Measurements from ENCODE around the gene LPIN3.

The LPIN3 gene

GRCh38 chr20:41340327-41341055, at the start of gene LPIN3:
TSS of gene LPIN3 (plus strand) at chr20:41340821. CDS start at chr20:41345804, 4,983 bp downstream.
- no peaks in the 10 kb centered on the region for H3K9me3 ChIP-seq (ENCODE audit: low read length)
- peak within 1 kb of the TSS; percentile 46 to 50 for H3K4me3 ChIP-seq (ENCODE audit: low read depth in 1 of 2, low read length in 2 of 2)
- no peaks in the 10 kb centered on the region for H3K27me3 ChIP-seq (ENCODE audit: control insufficient read depth in 1 of 2, insufficient read depth in 2 of 2, low read length in 2 of 2)
- H3K9ac ChIP-seq (ENCODE audit: low read length) = no peak within 1 kb of the TSS
- peaks cover 11% of the 10 kb centered on the region for H3K4me1 ChIP-seq (ENCODE audit: insufficient read depth, low read length)
- H3K27ac ChIP-seq (ENCODE audit: low read depth, low read length) = peak within 1 kb of the TSS; percentile 70
- no peaks in the 10 kb centered on the region for H3K36me3 ChIP-seq (ENCODE audit: insufficient read depth, low read length)

GRCh38 chr20:41293269-41294037, 47.2 kb upstream of the LPIN3 start:
- H3K4me1 ChIP-seq (ENCODE audit: insufficient read depth, low read length) = peaks cover 19% of the 10 kb centered on the region
- H3K27me3 ChIP-seq (ENCODE audit: control insufficient read depth in 1 of 2, insufficient read depth in 2 of 2, low read length in 2 of 2) = no peaks in the 10 kb centered on the region
- no peak overlapping the region for H3K27ac ChIP-seq (ENCODE audit: low read depth, low read length)
- H3K9ac ChIP-seq (ENCODE audit: low read length) = no peak overlapping the region
- H3K4me3 ChIP-seq (ENCODE audit: low read depth in 1 of 2, low read length in 2 of 2) = no peak overlapping the region
- no peaks in the 10 kb centered on the region for H3K9me3 ChIP-seq (ENCODE audit: low read length)
- no peaks in the 10 kb centered on the region for H3K36me3 ChIP-seq (ENCODE audit: insufficient read depth, low read length)

GRCh38 chr20:41299899-41300298, 40.7 kb upstream of the LPIN3 start:
- no peaks in the 10 kb centered on the region for H3K27me3 ChIP-seq (ENCODE audit: control insufficient read depth in 1 of 2, insufficient read depth in 2 of 2, low read length in 2 of 2)
- no peaks in the 10 kb centered on the region for H3K36me3 ChIP-seq (ENCODE audit: insufficient read depth, low read length)
- H3K9me3 ChIP-seq (ENCODE audit: low read length) = no peaks in the 10 kb centered on the region
- H3K4me1 ChIP-seq (ENCODE audit: insufficient read depth, low read length) = peaks cover 4% of the 10 kb centered on the region
- H3K4me3 ChIP-seq (ENCODE audit: low read depth in 1 of 2, low read length in 2 of 2) = no peak overlapping the region
- no peak overlapping the region for H3K9ac ChIP-seq (ENCODE audit: low read length)
- no peak overlapping the region for H3K27ac ChIP-seq (ENCODE audit: low read depth, low read length)

GRCh38 chr20:41300383-41300782, 40.2 kb upstream of the LPIN3 start:
- no peaks in the 10 kb centered on the region for H3K36me3 ChIP-seq (ENCODE audit: insufficient read depth, low read length)
- H3K4me3 ChIP-seq (ENCODE audit: low read depth in 1 of 2, low read length in 2 of 2) = no peak overlapping the region
- no peak overlapping the region for H3K27ac ChIP-seq (ENCODE audit: low read depth, low read length)
- H3K4me1 ChIP-seq (ENCODE audit: insufficient read depth, low read length) = peaks cover 5% of the 10 kb centered on the region
- H3K9me3 ChIP-seq (ENCODE audit: low read length) = no peaks in the 10 kb centered on the region
- H3K9ac ChIP-seq (ENCODE audit: low read length) = no peak overlapping the region
- no peaks in the 10 kb centered on the region for H3K27me3 ChIP-seq (ENCODE audit: control insufficient read depth in 1 of 2, insufficient read depth in 2 of 2, low read length in 2 of 2)

GRCh38 chr20:41300886-41301285, 39.7 kb upstream of the LPIN3 start:
- Histone ChIP-seq H3K9me3 (ENCODE audit: low read length) (no peaks in the 10 kb centered on the region), H3K27ac (ENCODE audit: low read depth, low read length) (no peak overlapping the region), H3K9ac (ENCODE audit: low read length) (no peak overlapping the region), H3K4me1 (ENCODE audit: insufficient read depth, low read length) (peaks cover 5% of the 10 kb centered on the region), H3K36me3 (ENCODE audit: insufficient read depth, low read length) (no peaks in the 10 kb centered on the region), H3K4me3 (ENCODE audit: low read depth in 1 of 2, low read length in 2 of 2) (no peak overlapping the region), H3K27me3 (ENCODE audit: control insufficient read depth in 1 of 2, insufficient read depth in 2 of 2, low read length in 2 of 2) (no peaks in the 10 kb centered on the region)

- Histone ChIP-seq H3K4me3 (ENCODE audit: low read depth in 1 of 2, low read length in 2 of 2) (no peak overlapping the region), H3K27ac (ENCODE audit: low read depth, low read length) (no peak overlapping the region), H3K4me1 (ENCODE audit: insufficient read depth, low read length) (peaks cover 15% of the 10 kb centered on the region), H3K9me3 (ENCODE audit: low read length) (no peaks in the 10 kb centered on the region), H3K27me3 (ENCODE audit: control insufficient read depth in 1 of 2, insufficient read depth in 2 of 2, low read length in 2 of 2) (no peaks in the 10 kb centered on the region), H3K36me3 (ENCODE audit: insufficient read depth, low read length) (no peaks in the 10 kb centered on the region), H3K9ac (ENCODE audit: low read length) (no peak overlapping the region)
Observed at GRCh38 chr20:41304002-41304401, 36.6 kb upstream of the LPIN3 start.

- no peaks in the 10 kb centered on the region for H3K9me3 ChIP-seq (ENCODE audit: low read length)
- H3K4me3 ChIP-seq (ENCODE audit: low read depth in 1 of 2, low read length in 2 of 2) = no peak overlapping the region
- no peaks in the 10 kb centered on the region for H3K36me3 ChIP-seq (ENCODE audit: insufficient read depth, low read length)
- no peak overlapping the region for H3K27ac ChIP-seq (ENCODE audit: low read depth, low read length)
- peaks cover 21% of the 10 kb centered on the region for H3K4me1 ChIP-seq (ENCODE audit: insufficient read depth, low read length)
- H3K9ac ChIP-seq (ENCODE audit: low read length) = no peak overlapping the region
- no peaks in the 10 kb centered on the region for H3K27me3 ChIP-seq (ENCODE audit: control insufficient read depth in 1 of 2, insufficient read depth in 2 of 2, low read length in 2 of 2)
Observed at GRCh38 chr20:41304424-41305079, 36.1 kb upstream of the LPIN3 start.

- Histone ChIP-seq H3K27ac (ENCODE audit: low read depth, low read length) (no peak overlapping the region), H3K4me3 (ENCODE audit: low read depth in 1 of 2, low read length in 2 of 2) (no peak overlapping the region), H3K27me3 (ENCODE audit: control insufficient read depth in 1 of 2, insufficient read depth in 2 of 2, low read length in 2 of 2) (no peaks in the 10 kb centered on the region), H3K9ac (ENCODE audit: low read length) (no peak overlapping the region), H3K36me3 (ENCODE audit: insufficient read depth, low read length) (no peaks in the 10 kb centered on the region), H3K4me1 (ENCODE audit: insufficient read depth, low read length) (peaks cover 27% of the 10 kb centered on the region), H3K9me3 (ENCODE audit: low read length) (no peaks in the 10 kb centered on the region)
Observed at GRCh38 chr20:41306061-41306727, 34.4 kb upstream of the LPIN3 start.

GRCh38 chr20:41307021-41307420, 33.6 kb upstream of the LPIN3 start:
- Histone ChIP-seq H3K4me1 (ENCODE audit: insufficient read depth, low read length) (peaks cover 27% of the 10 kb centered on the region), H3K9ac (ENCODE audit: low read length) (no peak overlapping the region), H3K36me3 (ENCODE audit: insufficient read depth, low read length) (no peaks in the 10 kb centered on the region), H3K9me3 (ENCODE audit: low read length) (no peaks in the 10 kb centered on the region), H3K4me3 (ENCODE audit: low read depth in 1 of 2, low read length in 2 of 2) (no peak overlapping the region), H3K27me3 (ENCODE audit: control insufficient read depth in 1 of 2, insufficient read depth in 2 of 2, low read length in 2 of 2) (no peaks in the 10 kb centered on the region), H3K27ac (ENCODE audit: low read depth, low read length) (no peak overlapping the region)

GRCh38 chr20:41308290-41308711, 32.3 kb upstream of the LPIN3 start:
- Histone ChIP-seq H3K27ac (ENCODE audit: low read depth, low read length) (no peak overlapping the region), H3K36me3 (ENCODE audit: insufficient read depth, low read length) (no peaks in the 10 kb centered on the region), H3K27me3 (ENCODE audit: control insufficient read depth in 1 of 2, insufficient read depth in 2 of 2, low read length in 2 of 2) (no peaks in the 10 kb centered on the region), H3K4me3 (ENCODE audit: low read depth in 1 of 2, low read length in 2 of 2) (no peak overlapping the region), H3K9me3 (ENCODE audit: low read length) (no peaks in the 10 kb centered on the region), H3K9ac (ENCODE audit: low read length) (no peak overlapping the region), H3K4me1 (ENCODE audit: insufficient read depth, low read length) (peaks cover 27% of the 10 kb centered on the region)
